ENCODE data around the gene SPDYE3.
"Not testable (repeated sequence)": the region's sequence is repeated elsewhere in the genome, so short reads cannot be mapped to it uniquely, and the experiment has no call there.

Gene SPDYE3

GRCh38 chr7:100321648-100322047 is 14.1 kb downstream of the SPDYE3 start:
- H3K9me3 ChIP-seq (ENCODE audit: control insufficient read depth, insufficient read depth, low read length); H3K4me3 ChIP-seq (ENCODE audit: low read length); H3K4me2 ChIP-seq (ENCODE audit: low read length); H3K9me2 ChIP-seq (replicated peaks; ENCODE audit: control insufficient read depth, low read length); H3K79me2 ChIP-seq (ENCODE audit: control insufficient read depth, low read length); H3K27ac ChIP-seq (ENCODE audit: low read depth, low read length); H3K27me3 ChIP-seq (ENCODE audit: control insufficient read depth, low read length): not testable (repeated sequence)
- Histone ChIP-seq H3F3A (ENCODE audit: control insufficient read depth, insufficient read depth) (peaks cover 15% of the 10 kb centered on the region), H4K20me1 (ENCODE audit: control insufficient read depth, insufficient read depth, low read depth, low read length) (peaks cover 12% of the 10 kb centered on the region), H3K36me3 (ENCODE audit: control insufficient read depth, low read length) (peaks cover 11% of the 10 kb centered on the region), H3K4me1 (ENCODE audit: control insufficient read depth, low read length) (peaks cover 15% of the 10 kb centered on the region)

DNA sequence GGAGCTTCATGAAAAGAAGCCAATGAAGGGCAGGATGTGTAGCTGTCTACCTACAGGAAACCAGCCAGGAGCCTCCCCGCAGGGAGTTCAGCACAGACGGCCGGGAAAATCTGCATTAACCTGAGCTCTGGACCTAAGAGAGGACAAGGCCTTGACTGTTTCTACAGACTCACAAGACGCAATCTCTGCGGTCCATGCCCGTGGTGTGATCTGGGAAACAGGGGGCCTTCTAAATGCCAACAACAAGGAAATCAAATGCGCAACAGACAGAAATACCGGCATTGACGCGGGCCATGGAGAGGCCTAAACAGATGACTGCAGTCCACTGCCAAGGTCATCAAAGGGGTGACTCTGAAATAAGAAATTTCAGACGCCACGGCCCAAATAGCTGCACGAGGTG is 16.7 kb downstream of the SPDYE3 start:
- not testable (repeated sequence) for H3K79me2 ChIP-seq (ENCODE audit: control insufficient read depth, low read length); H4K20me1 ChIP-seq (ENCODE audit: control insufficient read depth, insufficient read depth, low read depth, low read length); H3K4me1 ChIP-seq (ENCODE audit: control insufficient read depth, low read length); H3K27me3 ChIP-seq (ENCODE audit: control insufficient read depth, low read length); H3K4me2 ChIP-seq (ENCODE audit: low read length); H3F3A ChIP-seq (ENCODE audit: control insufficient read depth, insufficient read depth); H3K9me3 ChIP-seq (ENCODE audit: control insufficient read depth, insufficient read depth, low read length); H3K9me2 ChIP-seq (replicated peaks; ENCODE audit: control insufficient read depth, low read length); H3K27ac ChIP-seq (ENCODE audit: low read depth, low read length)
- H3K36me3 ChIP-seq (ENCODE audit: control insufficient read depth, low read length), result peaks cover 21% of the 10 kb centered on the region
- H3K4me3 ChIP-seq (ENCODE audit: low read length), result peak overlapping the region; percentile 34; the same call in 1 of the 2 replicates

DNA sequence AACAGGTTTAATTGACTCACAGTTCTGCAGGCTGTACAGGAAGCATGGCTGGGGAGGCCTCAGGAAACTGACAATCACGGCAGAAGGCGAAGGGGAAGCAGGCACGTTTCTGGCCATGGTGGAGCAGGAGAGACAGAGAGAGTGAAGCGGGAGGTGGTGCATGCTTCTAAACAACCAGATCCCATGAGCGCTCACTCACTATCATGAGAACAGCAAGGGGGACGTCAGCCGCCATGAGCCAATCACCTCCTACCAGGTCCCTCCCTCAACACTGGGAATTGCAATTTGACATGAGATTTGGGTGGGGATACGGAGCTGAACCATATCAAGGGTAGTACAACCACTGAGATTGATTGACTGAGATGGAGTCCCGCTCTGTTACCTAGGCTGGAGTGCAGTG is 18.2 kb downstream of the SPDYE3 start:
- not testable (repeated sequence) for H3K79me2 ChIP-seq (ENCODE audit: control insufficient read depth, low read length); H3K4me2 ChIP-seq (ENCODE audit: low read length); H3F3A ChIP-seq (ENCODE audit: control insufficient read depth, insufficient read depth); H4K20me1 ChIP-seq (ENCODE audit: control insufficient read depth, insufficient read depth, low read depth, low read length); H3K27me3 ChIP-seq (ENCODE audit: control insufficient read depth, low read length); H3K4me3 ChIP-seq (ENCODE audit: low read length); H3K4me1 ChIP-seq (ENCODE audit: control insufficient read depth, low read length); H3K27ac ChIP-seq (ENCODE audit: low read depth, low read length); H3K9me3 ChIP-seq (ENCODE audit: control insufficient read depth, insufficient read depth, low read length); H3K9me2 ChIP-seq (replicated peaks; ENCODE audit: control insufficient read depth, low read length)
- peaks cover 22% of the 10 kb centered on the region for H3K36me3 ChIP-seq (ENCODE audit: control insufficient read depth, low read length)

DNA sequence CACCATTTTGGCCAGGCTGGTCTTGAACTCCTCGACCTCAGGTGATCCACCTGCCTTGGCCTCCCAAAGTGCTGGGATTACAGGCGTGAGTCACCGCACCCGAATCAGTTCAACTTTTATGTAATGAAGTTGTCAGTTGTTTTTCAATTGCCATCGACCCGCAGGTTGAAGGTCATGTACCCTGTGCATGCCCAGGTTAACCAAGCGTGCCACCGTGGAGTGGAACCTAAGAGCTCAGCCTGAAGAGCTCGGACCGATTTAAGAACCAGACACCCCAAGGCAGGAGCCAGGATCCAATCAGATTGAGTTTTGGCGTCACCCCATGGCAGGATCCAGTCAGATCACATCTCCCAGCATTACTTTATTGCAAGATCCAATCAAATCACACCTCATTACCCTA is 19.4 kb downstream of the SPDYE3 start:
- not testable (repeated sequence) for H3K9me3 ChIP-seq (ENCODE audit: control insufficient read depth, insufficient read depth, low read length); H3K9me2 ChIP-seq (replicated peaks; ENCODE audit: control insufficient read depth, low read length); H3K4me2 ChIP-seq (ENCODE audit: low read length); H3F3A ChIP-seq (ENCODE audit: control insufficient read depth, insufficient read depth); H3K4me3 ChIP-seq (ENCODE audit: low read length); H3K27me3 ChIP-seq (ENCODE audit: control insufficient read depth, low read length); H3K79me2 ChIP-seq (ENCODE audit: control insufficient read depth, low read length); H3K4me1 ChIP-seq (ENCODE audit: control insufficient read depth, low read length); H4K20me1 ChIP-seq (ENCODE audit: control insufficient read depth, insufficient read depth, low read depth, low read length); H3K27ac ChIP-seq (ENCODE audit: low read depth, low read length)
- H3K36me3 ChIP-seq (ENCODE audit: control insufficient read depth, low read length), result peaks cover 22% of the 10 kb centered on the region

GRCh38 chr7:100335566-100336466 is 28.3 kb downstream of the SPDYE3 start:
- peak overlapping the region; percentile 98 for H3K4me3 ChIP-seq (ENCODE audit: low read length)
- peak overlapping the region; percentile 78 for H3K27ac ChIP-seq (ENCODE audit: low read depth, low read length)
- H3K9me2 ChIP-seq (replicated peaks; ENCODE audit: control insufficient read depth, low read length); H3F3A ChIP-seq (ENCODE audit: control insufficient read depth, insufficient read depth); H3K9me3 ChIP-seq (ENCODE audit: control insufficient read depth, insufficient read depth, low read length); H4K20me1 ChIP-seq (ENCODE audit: control insufficient read depth, insufficient read depth, low read depth, low read length); H3K27me3 ChIP-seq (ENCODE audit: control insufficient read depth, low read length): not testable (repeated sequence)
- H3K79me2 ChIP-seq (ENCODE audit: control insufficient read depth, low read length), result peaks cover 50% of the 10 kb centered on the region
- peaks cover 25% of the 10 kb centered on the region for H3K4me1 ChIP-seq (ENCODE audit: control insufficient read depth, low read length)
- peak overlapping the region; percentile 78 for H3K4me2 ChIP-seq (ENCODE audit: low read length)
- peaks cover 35% of the 10 kb centered on the region for H3K36me3 ChIP-seq (ENCODE audit: control insufficient read depth, low read length)

- not testable (repeated sequence) for H3F3A ChIP-seq (ENCODE audit: control insufficient read depth, insufficient read depth)
These were observed 30.7 kb downstream of the SPDYE3 start for GRCh38 chr7:100338083-100338696.

More at GRCh38 chr7:100338083-100338696, 30.7 kb downstream of the SPDYE3 start:
- H3K9me3 ChIP-seq (ENCODE audit: control insufficient read depth, insufficient read depth, low read length); H3K27ac ChIP-seq (ENCODE audit: low read depth, low read length); H3K4me3 ChIP-seq (ENCODE audit: low read length); H3K27me3 ChIP-seq (ENCODE audit: control insufficient read depth, low read length); H4K20me1 ChIP-seq (ENCODE audit: control insufficient read depth, insufficient read depth, low read depth, low read length); H3K4me2 ChIP-seq (ENCODE audit: low read length); H3K9me2 ChIP-seq (replicated peaks; ENCODE audit: control insufficient read depth, low read length): not testable (repeated sequence)
- H3K36me3 ChIP-seq (ENCODE audit: control insufficient read depth, low read length), result peaks cover 55% of the 10 kb centered on the region
- peaks cover 49% of the 10 kb centered on the region for H3K4me1 ChIP-seq (ENCODE audit: control insufficient read depth, low read length)
- H3K79me2 ChIP-seq (ENCODE audit: control insufficient read depth, low read length), result peaks cover 72% of the 10 kb centered on the region

Measured in DOHH2 (cell line).